ENCODE results near the gene ZSWIM7.
A peak's percentile ranks its signal among the peaks of the same experiment; 100 is the strongest.

The ZSWIM7 gene

DNA sequence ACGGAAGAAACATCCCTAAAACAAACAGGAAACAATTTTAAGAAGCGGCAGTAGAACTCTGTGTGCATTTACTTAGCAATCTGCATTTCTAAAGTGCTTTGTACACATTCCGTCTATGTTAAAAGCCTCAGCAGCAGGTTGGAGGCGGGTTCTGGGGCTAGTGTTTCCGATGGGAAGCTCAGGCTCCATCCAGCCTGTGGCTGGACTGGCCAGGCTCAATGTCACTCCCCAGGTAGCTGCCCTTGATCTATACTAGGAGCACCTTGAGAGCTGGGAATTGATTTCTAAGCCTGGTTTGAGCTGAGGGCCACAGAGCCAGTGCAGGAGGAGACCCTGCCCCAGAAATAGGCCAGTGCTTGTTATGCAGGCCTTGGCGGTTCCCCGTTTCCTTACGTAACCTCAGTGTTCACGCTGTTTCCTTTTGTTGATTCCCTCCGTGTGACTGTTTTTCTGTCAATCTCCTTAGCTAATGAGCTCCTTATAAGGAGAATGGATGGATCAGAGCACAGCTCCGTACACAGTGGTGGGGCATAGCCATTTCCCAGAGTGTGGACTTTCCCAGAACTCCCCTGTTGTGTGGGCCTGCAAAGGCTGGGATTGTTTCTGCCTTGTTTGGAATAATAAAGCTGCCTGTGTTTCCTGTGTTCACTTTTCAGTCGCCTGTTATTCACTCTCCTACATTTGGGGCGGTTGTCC, 33.2 kb downstream of the ZSWIM7 start:
- no peak for DNase-seq (ENCODE audit: low spot score)
- POLR2A ChIA-PET (ENCODE audit: low non-redundant PET), result no interaction called here
- H3K27ac ChIP-seq, result peak overlapping the region; percentile 59
- CTCF ChIA-PET, result no interaction called here
- TF ChIP-seq, protein P1, sequence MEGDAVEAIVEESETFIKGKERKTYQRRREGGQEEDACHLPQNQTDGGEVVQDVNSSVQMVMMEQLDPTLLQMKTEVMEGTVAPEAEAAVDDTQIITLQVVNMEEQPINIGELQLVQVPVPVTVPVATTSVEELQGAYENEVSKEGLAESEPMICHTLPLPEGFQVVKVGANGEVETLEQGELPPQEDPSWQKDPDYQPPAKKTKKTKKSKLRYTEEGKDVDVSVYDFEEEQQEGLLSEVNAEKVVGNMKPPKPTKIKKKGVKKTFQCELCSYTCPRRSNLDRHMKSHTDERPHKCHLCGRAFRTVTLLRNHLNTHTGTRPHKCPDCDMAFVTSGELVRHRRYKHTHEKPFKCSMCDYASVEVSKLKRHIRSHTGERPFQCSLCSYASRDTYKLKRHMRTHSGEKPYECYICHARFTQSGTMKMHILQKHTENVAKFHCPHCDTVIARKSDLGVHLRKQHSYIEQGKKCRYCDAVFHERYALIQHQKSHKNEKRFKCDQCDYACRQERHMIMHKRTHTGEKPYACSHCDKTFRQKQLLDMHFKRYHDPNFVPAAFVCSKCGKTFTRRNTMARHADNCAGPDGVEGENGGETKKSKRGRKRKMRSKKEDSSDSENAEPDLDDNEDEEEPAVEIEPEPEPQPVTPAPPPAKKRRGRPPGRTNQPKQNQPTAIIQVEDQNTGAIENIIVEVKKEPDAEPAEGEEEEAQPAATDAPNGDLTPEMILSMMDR (conservative IDR thresholded peaks at IDR 0.05; ENCODE audit: low read depth), result no peak

DNA sequence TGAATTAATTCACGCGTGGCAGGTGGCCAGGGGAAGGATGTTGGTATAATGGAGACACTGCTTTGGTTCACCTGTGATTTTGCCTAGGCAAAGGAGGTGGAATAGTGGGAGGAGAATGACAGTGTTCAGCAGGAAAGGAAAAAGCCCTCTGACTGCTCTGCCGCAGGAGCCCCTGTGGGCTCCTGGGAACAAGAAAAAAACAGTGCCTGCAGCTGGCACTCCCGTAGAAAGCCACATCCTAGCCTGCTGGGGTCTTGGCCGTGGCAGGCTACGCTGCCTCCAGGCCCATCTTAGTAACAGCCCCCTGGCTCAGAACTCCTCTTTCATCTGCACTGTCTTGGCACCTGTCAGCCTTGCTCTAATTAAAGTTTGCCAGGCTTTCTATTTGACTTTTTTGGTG, 34.0 kb downstream of the ZSWIM7 start:
- ChIA-PET POLR2A (ENCODE audit: low non-redundant PET) (no interaction called here), CTCF (no interaction called here)
- TF ChIP-seq, protein P1 (conservative IDR thresholded peaks at IDR 0.05; ENCODE audit: low read depth), result no peak
- H3K27ac ChIP-seq, result peak overlapping the region; percentile 24; the same call in 1 of the 2 replicates
- no peak for DNase-seq (ENCODE audit: low spot score)

DNA sequence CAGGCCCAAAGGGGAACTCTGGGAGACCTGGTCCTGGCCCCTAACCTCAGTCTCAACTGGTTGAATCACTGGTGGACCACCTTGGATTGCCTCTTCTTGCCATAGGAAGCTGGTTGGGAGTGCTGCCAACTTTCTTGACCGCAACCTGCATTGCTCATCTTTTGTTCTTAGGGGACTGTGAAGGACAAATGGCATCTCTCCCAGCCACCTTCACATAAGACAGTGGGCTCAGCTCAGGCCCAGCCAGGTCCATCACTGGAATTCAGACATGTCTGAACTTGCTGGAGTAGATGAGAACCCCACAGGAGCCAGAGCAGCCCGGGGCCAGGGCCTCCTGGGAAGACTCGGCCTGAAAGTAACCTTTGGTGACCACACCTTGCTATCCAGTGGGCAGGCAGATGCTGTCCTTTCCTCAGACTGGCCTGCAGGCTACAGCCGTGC, 35.8 kb downstream of the ZSWIM7 start:
- TF ChIP-seq, protein P1 (conservative IDR thresholded peaks at IDR 0.05; ENCODE audit: low read depth), result no peak
- peak; percentile 70 for DNase-seq (ENCODE audit: low spot score)
- H3K27ac ChIP-seq, result peak overlapping the region; percentile 88
- POLR2A ChIA-PET (ENCODE audit: low non-redundant PET), result no interaction called here
- CTCF ChIA-PET, result no interaction called here

DNA sequence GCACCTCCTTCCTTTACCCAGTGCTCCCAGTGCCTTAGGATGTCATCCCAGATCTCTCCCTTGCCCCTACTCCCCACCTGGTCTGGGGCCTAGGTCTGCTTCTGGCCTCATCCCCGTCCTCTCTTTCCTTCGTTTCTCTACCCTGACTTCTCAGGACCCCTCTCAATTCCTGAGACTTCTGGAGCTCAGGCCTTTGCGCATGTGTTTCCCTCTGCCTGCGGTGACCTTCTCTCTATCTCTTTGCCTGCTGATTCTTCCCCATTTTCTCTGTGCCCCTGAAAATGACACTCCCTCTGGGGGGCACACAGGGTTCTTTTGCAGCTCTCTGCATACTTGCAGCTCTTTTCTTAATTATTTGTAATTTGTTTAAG, 41.0 kb downstream of the ZSWIM7 start:
- DNase-seq (ENCODE audit: low spot score), result no peak
- peak overlapping the region; percentile 92 for H3K27ac ChIP-seq
- TF ChIP-seq, protein P1 (conservative IDR thresholded peaks at IDR 0.05; ENCODE audit: low read depth), result no peak
- CTCF ChIA-PET, result no interaction called here
- POLR2A ChIA-PET (ENCODE audit: low non-redundant PET), result interaction anchor here (1.3 kb wide), 1 partner anchor 13 kb away, joined by 5 read pairs; the partner anchor contains the start of gene ADORA2B

DNA sequence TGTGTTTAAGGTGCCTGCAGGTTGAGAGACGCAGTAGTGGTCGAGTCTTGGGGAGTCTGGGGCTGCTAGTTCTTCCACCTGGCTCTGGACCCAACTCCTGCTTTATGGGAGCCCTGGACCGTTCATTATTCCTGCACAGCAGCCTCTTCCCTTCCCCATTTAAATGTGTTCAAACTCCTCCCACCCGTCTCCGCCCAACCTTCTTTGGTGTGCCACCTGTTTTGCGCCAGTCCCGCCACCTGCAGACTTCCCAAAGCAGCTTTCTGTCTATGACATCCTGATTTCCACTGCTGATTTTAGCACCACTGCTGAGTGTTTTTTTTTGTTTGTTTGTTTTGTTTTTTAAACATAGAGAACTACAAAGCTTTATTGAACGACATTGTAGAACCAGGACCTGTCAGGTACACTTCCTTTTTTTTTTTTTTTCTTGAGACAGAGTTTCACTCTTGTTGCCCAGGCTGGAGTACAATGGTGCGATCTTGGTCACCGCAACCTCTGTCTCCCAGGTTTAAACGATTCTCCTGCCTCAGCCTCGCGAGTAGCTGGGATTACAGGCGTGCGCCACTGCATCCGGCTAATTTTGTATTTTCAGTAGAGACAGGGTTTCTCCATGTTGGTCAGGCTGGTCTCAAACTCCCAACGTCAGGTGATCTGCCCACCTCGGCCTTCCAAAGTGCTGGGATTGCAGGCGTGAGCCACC, 41.7 kb downstream of the ZSWIM7 start:
- ChIA-PET POLR2A (ENCODE audit: low non-redundant PET) (no interaction called here), CTCF (no interaction called here)
- DNase-seq (ENCODE audit: low spot score), result no peak
- TF ChIP-seq, protein P1 (conservative IDR thresholded peaks at IDR 0.05; ENCODE audit: low read depth), result no peak
- H3K27ac ChIP-seq, result peak overlapping the region; percentile 92

DNA sequence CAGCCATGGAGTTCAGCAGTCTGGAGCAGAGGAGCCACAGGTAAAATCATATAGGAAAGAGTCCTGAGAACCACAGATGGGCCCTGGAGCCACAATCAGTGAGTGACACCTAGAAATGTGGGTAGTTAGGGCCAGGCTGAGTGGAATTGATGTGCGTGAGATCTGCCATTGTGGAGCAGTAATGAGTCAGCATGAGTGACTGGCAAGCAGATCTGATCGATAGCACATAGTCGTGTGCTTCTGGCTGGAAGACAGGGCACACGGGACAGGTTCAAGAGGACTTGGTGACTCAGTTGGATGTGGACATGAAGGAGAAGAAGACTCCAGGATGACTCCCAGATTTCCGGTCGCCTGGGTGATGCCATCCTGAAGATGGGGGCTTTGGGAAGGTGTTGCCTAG, 42.3 kb downstream of the ZSWIM7 start:
- peak overlapping the region; percentile 92 for H3K27ac ChIP-seq
- DNase-seq (ENCODE audit: low spot score), result no peak
- CTCF ChIA-PET, result no interaction called here
- POLR2A ChIA-PET (ENCODE audit: low non-redundant PET), result no interaction called here
- TF ChIP-seq, protein P1 (conservative IDR thresholded peaks at IDR 0.05; ENCODE audit: low read depth), result no peak
